HG02840 (cell line): Measurements from ENCODE around the gene APEX1.
A peak's percentile ranks its signal among the peaks of the same experiment; 100 is the strongest.

ENCODE experiments used
- ATAC-seq: cut with Tn5 transposase; IDR thresholded peaks from one replicate; pipeline ENCODE4 v1.9.1; 2021; ENCODE audit warnings: mild to moderate bottlenecking, moderate library complexity, moderate number of reproducible peaks; ENCODE audit not compliant: unreplicated experiment, low FRiP score

APEX1 gene

DNA sequence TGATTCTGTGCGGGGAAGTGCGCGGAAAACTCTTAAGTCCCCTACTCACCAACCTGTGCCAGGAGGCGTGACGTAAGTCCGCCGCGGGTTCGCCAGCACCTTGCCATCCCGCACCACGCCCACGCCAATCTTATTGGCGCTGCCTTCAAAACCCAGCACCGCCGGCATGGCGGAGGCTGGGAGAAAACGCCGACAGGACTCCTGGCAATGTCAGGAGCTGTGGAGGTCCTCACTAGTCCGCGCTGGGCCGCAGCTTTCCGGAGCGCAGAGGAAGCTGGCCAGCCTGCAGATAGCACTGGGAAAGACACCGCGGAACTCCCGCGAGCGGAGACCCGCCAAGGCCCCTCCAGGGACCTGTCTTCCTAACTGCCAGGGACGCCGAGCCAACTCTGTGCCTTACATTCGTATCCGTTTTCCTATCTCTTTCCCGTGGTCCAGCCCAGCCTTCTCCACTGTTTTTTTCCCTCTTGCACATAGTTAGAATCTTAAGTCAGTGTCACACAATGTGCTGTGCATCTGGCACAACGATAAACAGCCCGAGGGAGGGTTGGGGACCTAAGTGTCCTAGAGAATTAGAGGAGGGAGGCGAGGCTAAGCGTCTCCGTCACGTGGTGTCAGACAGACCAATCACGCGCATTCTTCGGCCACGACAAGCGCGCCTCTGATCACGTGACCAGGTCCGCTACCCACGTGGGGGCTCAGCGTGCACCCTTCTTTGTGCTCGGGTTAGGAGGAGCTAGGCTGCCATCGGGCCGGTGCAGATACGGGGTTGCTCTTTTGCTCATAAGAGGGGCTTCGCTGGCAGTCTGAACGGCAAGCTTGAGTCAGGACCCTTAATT is at the start of gene APEX1, which contains the start of gene OSGEP:
Gene APEX1 (plus strand): TSS at position 711 of the 839 bp plus-strand sequence. CDS start 420 bp downstream, outside the sequence.
Gene OSGEP (minus strand): TSS at position 297 of the 839 bp plus-strand sequence. CDS start 129 bp downstream, at position 168.
- ATAC-seq, result peak; percentile 90

DNA sequence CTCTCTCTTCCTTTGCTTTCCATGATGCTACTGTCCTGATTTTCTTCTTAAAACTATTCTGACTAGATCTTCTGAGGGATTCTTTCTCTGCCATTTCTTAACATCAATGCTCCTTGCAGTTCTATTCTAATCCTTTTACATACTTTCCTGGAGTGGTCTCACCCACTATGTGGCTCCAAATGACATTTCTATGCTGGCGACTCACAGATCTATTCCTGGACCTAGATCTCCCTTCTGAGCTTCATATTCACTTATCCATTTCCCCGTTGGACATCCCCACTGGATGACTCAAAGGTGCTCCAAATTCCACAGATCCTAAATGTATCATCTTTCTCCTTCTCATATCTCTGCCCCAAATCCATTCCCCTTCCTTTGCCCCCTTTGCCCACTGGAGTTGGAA is 45.8 kb upstream of the APEX1 start:
- ATAC-seq, result no peak

DNA sequence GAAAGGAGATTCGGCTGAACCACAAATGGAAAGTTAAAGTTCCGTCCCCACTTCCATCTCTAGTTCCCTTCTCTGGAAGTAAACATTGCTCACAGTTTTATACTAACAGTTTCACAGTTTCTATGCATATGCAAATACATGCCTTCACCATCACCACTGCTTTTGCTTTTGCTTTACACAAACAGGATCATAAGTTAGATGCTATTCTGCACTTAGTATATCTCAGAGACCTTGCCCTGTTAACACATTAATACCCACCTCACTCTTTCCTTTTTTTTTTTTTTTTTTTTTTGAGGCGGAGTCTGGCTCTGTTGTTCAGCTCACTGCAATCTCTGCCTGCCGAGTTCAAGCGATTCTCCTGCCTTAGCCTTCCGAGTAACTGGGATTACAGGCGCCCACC is 42.6 kb upstream of the APEX1 start:
- ATAC-seq, result peak; percentile 64

DNA sequence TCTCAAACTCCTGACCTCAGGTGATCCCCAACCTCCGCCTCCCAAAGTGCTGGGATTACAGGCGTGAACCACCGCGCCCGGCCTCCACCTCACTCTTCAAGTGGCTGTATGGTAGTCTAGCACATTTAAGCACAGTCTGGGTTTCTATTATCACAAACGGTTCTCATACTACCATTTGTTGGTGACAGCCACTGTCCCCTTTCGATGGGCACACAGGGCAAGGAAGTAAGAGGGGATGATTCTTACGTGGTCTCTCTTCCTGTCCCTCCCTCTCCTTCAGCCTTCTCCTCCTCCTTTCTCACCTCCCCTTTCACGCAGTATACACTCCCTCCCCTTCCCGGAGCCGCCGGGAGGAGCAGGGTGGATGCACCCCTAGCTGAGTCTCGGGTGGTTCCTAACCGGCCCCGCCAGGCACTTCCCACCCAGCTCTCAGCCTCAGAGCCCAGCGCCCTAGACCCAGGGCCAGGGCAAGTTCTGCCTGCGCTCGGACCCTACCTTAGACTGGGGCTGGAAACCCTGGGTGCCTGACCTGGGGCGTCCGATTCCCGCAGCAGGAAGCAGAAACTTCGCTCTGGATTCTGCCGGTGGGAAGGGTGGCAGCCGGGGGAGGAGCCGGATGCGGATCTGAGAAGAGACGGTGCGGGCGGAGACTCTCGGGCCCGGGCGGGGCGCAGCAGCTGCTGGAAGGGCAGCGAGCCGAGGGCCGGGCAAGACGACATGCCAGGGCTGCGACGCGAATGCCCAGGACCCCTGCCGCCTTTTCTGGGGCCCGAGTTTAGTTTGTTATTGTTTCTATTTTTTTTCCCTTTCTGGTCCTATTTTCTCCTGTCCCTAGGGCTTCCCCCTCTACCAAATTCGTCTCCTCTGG is 41.9 kb upstream of the APEX1 start, which contains the start of gene TEP1:
Gene TEP1 (minus strand): TSS at position 626 of the 868 bp plus-strand sequence. CDS start 5,062 bp downstream, outside the sequence.
- ATAC-seq, result no peak

DNA sequence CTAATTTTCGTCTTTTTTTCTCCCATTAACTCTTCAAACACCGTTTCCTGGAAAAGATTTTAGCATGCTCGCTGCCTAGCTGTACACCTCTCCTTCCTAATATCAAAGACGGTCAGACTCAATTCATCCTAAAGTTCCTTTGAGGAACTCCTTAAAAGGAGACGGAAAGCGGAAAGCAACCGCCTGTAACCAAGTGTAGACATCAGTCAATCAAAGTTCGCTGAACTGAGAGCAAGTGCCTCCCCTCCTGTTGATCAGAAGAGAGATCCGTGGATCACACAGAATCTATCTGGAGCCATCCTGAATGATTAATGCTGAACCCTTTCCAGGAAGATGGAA is 41.3 kb upstream of the APEX1 start:
- no peak for ATAC-seq

DNA sequence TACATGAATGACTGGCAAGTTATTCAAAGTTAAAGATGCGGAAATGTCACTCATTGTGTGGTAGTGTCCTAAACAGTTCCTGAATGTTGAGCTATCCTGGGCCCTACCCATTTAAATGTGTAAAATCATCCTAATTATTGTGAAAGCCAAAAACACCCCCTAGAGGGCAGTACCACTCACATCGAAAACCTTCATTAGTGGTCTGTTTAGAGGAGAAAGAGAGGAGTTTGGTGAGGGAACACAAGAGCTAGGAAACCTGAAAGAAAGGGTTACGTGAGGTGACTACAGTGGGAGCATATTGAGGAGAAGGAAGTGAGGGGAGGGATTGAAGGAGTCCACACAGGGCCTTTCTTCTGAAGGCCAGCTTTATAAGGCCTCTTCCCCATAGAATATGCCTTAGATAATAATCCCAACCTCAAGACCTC is 39.2 kb upstream of the APEX1 start:
- ATAC-seq, result no peak

DNA sequence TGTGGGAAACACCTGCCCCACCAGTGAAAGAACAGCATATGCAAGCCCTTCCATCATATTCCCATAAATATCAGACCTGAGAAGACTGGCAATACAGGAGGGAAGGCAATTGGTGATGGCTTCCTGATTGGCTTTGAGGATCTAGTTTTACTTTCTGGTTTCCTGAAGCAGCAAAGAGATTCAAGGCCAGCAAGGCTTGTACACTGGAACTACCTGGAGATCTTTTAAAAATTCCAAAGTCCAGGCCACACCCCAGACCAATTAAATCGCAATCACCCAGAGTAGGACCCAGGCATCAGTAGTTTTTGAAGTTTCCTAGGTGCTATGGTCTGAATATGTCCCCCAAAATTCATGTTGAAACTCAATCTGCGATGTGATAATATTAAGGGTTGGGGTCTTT is 38.8 kb upstream of the APEX1 start:
- no peak for ATAC-seq

DNA sequence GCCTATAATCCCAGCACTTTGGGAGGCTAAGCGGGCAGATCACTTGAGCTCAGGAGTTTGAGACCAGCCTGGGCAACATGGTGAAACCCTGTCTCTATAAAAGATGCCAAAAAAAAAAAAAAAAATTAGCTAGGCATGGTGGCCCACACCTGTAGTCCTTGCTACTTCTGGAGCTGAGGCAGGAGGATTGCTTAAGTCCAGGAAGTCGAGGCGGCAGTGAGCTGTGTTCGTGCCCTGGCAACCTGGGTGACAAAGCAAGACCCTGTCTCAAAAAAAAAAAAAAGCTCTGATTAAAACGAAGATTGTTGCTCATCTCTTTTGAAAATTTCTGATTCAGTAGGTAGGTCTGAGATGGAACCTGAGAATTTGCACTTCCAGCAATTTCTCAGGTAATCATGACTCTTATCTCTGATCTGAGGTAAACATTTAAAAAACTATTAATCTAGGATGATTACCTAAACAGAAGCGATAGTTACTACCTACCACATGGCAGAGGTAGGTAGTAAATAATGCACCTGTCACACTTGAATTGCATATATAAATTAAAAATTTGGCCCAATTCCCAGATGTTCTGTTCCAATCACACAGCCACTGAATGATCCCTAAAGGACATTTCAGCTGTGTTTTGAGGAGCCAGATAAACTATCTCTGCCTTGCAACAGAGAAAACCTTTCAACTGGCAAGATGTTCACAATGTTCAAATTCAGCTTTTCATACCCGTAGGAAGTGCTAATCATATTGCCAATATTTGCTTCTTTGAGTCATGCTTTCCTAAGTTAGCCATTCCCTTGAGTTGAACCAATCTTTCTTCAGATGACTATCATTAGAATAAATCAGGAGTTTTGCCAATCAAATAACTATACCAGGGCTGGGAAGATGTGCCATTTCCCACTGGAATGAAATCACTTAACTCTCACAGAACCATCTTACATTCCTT is 37.5 kb upstream of the APEX1 start:
- no peak for ATAC-seq

DNA sequence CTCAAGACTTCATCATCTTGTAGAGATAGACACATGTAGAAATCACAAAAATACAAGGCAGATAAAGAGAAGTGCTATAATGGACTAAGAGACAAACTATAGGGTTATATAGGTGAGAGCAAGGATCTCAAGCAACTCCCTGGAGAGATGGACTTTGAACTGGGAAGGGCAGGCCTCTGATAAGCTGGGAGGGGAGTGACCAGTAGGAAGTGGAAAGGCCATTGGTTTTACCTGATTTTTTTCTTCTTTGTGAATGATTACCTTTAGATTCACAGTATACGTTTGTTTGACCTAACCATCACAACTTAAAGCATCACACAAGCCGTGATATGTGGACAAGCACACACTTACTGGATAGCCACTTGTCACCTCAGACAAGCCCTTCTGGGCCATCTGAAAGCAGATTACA is 36.5 kb upstream of the APEX1 start:
- no peak for ATAC-seq

DNA sequence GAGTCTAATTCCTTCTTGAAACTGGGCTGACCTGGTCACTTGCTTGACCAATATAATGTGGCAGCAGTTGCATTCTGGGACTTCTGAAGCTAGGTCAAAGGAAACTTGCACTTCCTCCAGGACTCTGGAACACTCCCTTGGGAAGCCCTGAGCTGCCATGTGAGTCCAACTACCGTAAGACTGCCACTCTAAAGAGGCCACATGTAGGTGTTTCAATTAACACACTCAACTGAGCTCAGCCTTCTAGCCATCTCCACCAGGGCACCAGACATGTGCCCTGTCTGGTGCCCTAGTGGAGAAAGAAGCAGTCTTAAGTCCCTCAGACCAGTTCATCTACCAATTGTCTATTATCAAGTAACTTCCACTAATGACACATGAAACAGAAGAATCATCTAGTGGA is 35.6 kb upstream of the APEX1 start:
- ATAC-seq, result no peak

DNA sequence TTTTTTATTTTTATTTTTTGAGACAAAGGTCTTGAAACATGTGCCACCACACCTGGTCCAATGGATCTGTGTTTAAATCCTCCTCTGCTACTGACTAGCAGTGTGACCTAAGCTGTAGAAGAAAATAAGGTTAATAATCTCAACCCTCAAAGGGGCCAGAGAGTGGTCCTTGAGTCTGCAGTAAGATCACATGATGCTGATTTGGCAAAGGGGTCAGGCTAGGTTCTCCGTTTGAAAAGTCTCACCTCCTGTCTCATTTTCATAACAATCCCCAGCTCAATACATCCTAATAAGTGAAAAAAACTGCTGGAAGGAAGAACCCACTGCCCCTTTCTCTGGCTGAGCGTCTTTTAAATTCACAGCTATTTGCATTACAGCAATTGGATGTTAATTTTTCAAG is 33.8 kb upstream of the APEX1 start:
- ATAC-seq, result no peak

DNA sequence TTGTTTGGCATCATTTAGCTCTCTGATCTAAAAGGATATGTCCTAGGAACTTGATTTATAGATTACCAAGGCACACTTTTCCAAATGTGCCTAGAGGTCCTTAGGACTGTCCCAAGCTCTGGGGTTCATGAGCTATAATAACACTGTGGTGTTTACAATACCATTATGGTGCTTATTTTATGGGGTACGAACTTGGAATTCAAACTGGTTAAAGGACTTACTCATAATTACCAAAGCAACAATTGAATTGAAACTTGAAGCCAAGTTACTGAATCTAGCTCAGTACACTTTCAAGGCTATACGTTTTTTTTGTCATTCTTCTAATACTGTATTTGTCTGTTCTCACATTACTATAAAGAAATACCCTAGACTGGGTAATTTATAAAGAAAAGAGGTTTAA is 32.1 kb upstream of the APEX1 start:
- no peak for ATAC-seq

DNA sequence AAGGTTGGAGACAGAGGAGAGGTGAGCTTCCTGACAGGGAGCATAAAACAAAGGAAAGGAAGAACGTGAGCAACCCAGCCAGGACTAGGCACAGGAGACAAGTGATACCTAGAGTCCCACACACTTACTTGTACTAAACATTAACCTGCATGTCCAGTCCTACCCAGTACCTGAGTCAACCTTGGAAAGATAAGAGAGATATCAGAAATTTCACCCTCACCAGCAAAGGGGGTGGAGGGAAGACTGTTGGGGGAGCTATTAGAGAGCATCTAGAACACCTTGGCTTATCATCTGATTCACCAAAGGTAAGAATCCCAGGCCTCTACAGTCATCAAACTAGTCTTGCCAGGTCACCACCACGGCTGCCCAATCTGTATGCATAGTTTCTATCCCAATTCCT is 30.2 kb upstream of the APEX1 start:
- ATAC-seq, result no peak

DNA sequence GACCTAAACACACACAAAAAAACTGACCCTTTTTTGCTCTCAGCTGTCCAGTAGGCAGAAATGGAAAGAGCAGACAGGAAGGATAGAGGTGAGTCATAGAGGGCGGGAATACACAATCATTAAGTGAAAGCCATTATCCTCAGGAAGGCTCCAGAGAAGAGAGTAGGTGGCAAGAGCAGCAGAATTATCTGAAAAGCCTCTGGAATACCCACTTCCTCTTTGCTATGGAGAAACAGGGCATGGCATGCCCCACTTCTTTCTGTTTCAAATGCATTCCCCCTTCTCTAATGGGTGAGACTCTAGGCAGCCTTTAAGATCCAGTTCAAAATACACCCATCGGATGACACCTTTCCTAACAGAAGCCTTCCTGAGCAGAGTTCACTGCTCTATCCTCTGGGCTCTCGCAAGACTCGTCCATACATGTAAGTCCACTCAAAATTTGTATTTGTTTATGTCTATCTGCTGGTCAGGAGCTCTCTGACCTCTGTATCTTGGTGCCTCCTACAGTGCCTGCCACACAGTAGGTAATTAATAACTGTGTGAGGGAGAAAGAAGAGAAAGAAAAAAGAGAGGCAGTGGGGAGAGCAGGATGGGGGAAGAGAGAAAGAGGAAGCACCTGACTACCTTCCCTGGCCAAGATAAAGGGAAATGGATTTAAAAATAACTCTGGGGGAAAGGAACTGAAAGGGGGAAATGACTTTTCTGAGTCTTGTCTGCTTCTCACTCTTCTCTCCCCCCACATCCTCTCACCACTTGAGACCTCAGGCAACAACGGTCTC is 27.6 kb upstream of the APEX1 start:
- ATAC-seq, result peak; percentile 49

DNA sequence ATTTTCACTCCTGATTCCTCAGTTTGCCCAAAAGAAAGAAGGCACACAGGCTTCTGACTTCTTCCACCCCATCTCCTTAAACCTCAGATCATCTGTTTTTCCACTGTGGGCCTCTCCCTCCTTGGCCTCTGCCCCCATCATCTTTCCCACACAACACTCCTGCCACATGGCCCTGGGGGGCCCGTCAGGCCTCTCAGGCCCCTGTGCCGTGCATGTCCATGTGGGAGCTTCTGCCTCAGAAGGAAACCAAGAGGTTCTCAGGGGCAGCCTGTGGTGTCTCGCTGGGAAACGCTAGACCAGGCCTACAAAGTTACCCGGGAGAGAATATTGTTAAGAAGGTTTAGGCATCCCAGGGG is 27.0 kb upstream of the APEX1 start:
- ATAC-seq, result peak; percentile 15

DNA sequence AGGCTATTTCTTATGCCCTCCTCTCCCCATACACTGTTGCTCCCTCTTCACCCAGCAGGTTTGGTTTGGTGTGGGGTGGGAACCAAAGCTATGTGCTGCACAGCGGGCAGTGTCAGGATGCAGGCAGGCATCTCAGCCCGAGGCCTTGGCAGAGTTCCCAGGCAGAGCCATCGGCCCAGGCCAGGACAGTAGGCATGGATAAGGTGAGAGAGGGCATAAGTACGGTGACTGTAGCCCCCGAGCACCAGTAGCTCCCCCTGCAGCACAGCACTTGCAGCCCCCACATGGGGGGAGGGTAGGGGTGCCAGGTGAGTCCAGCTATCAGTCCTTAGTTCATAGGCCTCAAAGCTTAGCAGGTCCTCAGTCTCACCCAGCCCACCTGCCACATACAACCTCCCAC is 26.2 kb upstream of the APEX1 start:
- no peak for ATAC-seq

DNA sequence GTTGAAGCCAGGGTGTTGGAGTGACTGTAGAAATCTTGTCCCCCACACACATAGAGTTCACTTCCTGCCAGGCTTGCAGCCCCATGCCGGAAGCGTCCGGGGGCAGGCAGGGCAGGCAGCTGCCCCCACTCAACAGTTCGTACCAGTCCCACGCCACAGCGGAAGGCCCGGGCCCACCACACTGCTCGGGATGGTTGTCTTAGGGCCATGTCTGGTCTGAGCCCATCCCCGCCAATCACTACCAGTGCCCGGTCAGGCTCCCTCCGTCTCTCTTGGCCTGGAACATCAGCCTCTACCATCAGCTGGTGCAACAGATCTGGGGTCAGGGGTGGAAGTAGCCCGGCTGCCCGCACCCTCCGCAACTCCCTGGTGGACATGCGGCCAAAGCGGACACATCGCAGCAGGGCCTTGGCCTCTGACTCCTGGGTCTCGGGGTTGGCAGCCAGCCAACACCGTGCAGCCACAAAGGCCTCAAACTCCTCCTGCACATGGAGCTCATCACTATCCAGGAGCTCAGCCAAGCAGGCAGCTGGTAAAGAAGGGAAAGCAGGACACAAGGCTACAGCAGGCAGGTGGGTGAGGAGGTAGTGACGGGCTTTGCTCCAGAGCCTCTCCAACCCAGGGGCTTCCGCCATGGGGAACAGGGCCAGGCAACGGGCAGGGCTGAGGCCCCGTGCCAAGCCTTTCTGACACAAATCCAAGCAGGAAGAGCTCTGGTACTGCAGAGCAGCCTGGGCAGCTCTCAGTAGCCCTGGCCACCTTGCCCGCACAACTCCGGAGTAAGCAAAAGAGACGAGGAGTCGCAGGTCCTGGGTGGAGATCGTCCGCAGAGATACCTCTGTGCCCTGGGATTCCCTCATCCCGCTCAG is 25.0 kb upstream of the APEX1 start:
- ATAC-seq, result no peak

DNA sequence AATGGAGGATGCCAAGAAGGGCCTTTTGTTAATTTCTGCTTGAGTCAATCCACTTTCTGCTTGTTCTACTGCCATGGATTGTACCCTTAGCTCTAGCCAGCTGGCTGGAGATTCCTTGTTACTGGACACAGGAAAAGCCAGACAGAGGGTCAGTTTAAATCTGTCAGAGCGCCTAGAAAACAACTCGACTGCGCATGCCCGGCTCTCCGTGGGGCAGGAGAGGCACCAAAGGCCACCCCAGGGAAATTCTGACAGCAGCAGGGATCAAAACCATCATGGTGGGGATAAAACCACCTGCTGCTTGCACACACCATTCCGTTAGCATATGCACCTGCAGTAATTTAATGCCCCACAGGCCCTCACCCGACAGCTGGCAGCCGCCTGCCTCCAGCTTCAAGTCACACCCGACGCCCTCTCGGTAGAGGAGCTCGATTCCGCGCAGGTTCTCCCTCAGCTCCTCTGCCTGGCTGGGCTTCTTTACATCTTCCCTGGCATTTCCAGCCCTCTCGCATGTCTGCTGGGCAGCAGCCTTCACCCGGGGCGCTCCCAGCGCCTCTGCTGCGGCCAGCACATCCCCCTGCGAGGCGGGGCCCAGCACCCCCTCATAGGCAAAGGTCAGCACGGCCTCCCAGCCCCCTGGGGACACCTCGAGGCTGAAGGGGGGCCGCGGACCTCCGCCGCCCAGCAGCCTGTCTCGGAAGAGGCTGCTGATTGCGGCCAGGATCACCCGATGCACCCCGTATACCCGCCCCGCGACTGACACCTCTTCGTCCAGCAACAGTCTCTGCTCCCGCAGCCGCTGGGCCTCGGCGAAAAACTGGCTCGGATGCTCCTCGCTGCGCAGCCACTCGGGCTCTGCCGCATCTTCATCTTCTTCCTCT is 20.1 kb upstream of the APEX1 start:
- no peak for ATAC-seq
